GM12864 (cell line): ENCODE data around the gene MORF4L1.

ENCODE experiments used
- DNase-seq: peaks from one replicate; pipeline ENCODE4 v3.0.0-alpha.2; 2011; ENCODE audit warnings: low read depth
- H3K4me3 ChIP-seq: 2 replicates; pipeline ENCODE4 v1.5.1; 2011; ENCODE audit warnings: mild to moderate bottlenecking, low read depth, low read length, control low read depth
- CTCF ChIP-seq: IDR thresholded peaks from 2 replicates; pipeline ENCODE4 v1.5.1; 2011; ENCODE audit warnings: low read depth, mild to moderate bottlenecking, moderate library complexity, low read length, control low read depth, inconsistent platforms; ENCODE audit errors: missing control alignments

Gene MORF4L1

GRCh38 chr15:78878356-78878755 is 5.7 kb downstream of the MORF4L1 start:
- DNase-seq, result no peak
- no peak overlapping the region for H3K4me3 ChIP-seq
- no peak for TF ChIP-seq CTCF

GRCh38 chr15:78879517-78880241 is 7.0 kb downstream of the MORF4L1 start:
- no peak for TF ChIP-seq CTCF
- no peak overlapping the region for H3K4me3 ChIP-seq
- no peak for DNase-seq

- no peak for TF ChIP-seq CTCF
- no peak overlapping the region for H3K4me3 ChIP-seq
- DNase-seq, result no peak
Observed at GRCh38 chr15:78880242-78880533, 7.5 kb downstream of the MORF4L1 start.

GRCh38 chr15:78880813-78881212 is 8.1 kb downstream of the MORF4L1 start:
- H3K4me3 ChIP-seq, result no peak overlapping the region
- no peak for TF ChIP-seq CTCF
- no peak for DNase-seq

GRCh38 chr15:78881681-78882080 is 9.0 kb downstream of the MORF4L1 start:
- no peak overlapping the region for H3K4me3 ChIP-seq
- TF ChIP-seq CTCF, result no peak
- DNase-seq, result no peak

- no peak for TF ChIP-seq CTCF
- no peak overlapping the region for H3K4me3 ChIP-seq
- no peak for DNase-seq
Observed at GRCh38 chr15:78889000-78889399, 16.3 kb downstream of the MORF4L1 start.

- no peak for DNase-seq
- TF ChIP-seq CTCF, result no peak
- no peak overlapping the region for H3K4me3 ChIP-seq
Observed at GRCh38 chr15:78893538-78893937, 20.8 kb downstream of the MORF4L1 start.
